GM19438 (cell line): ENCODE data around the gene P2RX4.
"Not testable (repeated sequence)": the region's sequence is repeated elsewhere in the genome, so short reads cannot be mapped to it uniquely, and the experiment has no call there.

Experiments
- ATAC-seq: cut with Tn5 transposase; IDR thresholded peaks from one replicate; pipeline ENCODE4 v1.9.1; 2021; ENCODE audit warnings: low read depth; ENCODE audit not compliant: unreplicated experiment

P2RX4 gene

GRCh38 chr12:121218588-121219352, 8.8 kb downstream of the P2RX4 start:
- no peak for ATAC-seq

DNA sequence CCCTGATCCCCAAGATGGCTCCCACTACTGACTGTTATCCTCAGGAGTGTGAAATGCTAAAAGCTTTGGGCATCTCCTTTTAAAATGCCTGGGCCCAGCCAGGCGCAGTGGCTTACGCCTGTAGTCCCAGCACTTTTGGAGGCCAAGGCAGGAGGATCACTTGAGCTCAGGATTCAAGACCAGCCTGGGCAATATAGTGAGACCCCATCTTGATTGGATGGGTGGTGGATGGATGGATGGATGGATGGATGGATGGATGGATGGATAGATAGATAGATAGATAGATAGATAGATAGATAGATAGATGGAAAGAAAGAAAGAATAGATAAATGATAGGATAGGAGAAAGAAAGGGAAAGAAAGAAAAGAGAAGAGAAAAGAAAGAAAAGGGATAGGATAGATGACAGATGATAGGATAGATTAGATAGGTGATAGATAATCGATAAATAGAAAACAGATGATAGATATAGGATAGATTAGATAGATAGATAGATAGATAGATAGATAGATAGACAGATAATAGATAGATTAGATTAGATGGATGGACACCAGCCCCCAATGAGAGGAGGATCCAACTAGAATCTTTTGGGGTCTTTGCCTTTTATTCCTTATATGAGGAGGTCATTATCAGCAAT, 9.5 kb downstream of the P2RX4 start:
- ATAC-seq, result no peak

DNA sequence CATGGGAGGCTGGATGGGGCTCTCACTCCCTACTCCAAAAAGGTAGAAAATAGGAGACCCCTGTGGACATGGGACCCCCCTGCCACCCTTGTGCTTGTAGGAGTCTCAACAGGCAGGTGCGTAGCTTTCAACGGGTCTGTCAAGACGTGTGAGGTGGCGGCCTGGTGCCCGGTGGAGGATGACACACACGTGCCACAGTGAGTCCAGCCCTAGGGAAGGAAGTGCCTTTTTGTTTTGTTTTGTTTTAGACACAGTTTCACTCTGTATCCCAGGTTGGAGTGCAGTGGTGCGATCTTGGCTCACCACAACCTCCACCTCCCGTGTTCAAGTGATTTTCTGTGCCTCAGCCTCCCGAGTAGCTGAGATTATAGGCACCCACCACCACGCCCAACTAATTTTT, 12.9 kb downstream of the P2RX4 start:
- no peak for ATAC-seq

DNA sequence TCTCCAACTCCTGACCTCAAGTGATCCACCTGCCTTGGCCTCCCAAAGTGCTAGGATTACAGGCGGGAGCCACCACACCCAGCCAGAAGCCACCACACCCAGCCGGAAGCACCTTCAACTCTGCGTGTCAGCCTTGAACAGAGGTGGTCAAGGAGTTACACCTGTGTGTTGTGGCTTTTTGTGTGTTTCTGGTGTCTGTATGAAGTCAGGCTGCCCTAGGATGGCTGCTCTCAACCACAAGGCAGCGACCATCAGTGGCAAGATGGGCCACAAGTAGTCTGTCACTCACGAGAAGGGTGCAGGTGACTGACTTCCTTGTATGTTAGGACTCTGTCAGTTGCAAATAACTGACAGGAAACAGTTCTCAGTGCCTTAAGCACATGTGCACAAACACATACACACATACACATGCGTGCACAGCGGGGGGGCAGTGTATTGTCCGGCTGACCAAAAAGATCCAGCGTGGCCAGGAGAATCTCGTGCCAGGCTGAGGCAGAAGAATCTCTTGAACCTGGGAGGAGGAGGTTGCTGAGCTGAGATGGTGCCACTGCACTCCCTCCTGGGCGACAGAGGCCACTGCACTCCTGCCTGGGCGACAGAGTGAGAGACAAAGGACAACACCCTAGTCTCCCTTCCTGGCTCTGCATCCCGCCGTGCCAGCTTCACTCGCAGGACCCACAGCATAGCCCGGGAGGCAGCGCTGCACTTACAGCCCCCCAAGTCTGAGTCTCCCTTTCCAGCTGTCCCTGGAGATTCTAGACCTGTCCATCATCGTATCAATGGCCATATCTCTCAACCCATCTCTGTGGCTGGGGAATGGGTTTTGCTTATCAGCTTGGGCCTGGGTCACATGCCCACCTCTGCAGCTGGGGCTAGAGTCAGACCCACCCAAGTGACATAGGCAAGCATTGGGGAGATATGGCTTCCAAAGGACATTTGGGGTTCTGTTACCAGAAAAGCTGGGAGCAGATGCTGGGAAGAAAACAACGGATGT, 13.7 kb downstream of the P2RX4 start:
- no peak for ATAC-seq

- ATAC-seq, result no peak
These were observed 14.7 kb downstream of the P2RX4 start for GRCh38 chr12:121224591-121224990.

GRCh38 chr12:121226399-121226798, 16.5 kb downstream of the P2RX4 start:
- no peak for ATAC-seq

DNA sequence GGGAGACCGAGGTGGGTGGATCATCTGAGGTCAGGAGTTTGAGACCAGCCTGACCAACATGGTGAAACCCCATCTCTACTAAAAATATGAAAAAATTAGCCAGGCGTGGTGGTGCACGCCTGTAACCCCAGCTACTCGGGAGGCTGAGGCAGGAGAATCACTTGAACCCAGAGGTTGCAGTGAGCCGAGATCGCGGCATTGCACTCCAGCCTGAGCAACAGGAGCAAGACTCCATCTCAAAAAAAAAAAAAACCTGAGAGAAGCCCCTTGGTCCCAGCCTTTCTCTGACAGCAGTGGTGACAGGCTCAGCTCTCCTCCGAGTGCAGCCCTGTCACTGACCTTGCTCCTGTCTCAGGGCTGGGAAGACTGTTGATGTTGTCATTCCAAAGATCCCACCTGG, 16.9 kb downstream of the P2RX4 start:
- peak; percentile 7 for ATAC-seq

DNA sequence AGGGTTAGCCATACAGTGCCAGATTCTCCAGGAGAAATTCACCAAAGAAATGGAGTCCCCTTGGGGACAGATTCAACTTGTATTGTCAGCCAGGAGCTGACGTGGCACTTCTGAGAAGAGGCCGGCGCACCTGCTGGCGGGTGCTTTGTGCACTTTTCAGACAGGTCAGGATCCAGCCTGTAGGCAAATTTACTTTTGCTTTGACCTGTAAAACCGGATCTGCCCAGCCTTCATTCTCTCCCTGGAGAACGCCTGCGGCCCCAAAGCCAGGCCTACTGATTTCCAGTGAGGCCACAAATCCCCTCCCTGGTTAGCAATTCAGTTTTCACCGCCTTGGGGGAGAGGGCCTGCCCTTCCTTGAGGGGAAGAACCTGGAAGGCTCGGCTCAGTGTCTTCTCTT, 17.4 kb downstream of the P2RX4 start:
- peak; percentile 63 for ATAC-seq

DNA sequence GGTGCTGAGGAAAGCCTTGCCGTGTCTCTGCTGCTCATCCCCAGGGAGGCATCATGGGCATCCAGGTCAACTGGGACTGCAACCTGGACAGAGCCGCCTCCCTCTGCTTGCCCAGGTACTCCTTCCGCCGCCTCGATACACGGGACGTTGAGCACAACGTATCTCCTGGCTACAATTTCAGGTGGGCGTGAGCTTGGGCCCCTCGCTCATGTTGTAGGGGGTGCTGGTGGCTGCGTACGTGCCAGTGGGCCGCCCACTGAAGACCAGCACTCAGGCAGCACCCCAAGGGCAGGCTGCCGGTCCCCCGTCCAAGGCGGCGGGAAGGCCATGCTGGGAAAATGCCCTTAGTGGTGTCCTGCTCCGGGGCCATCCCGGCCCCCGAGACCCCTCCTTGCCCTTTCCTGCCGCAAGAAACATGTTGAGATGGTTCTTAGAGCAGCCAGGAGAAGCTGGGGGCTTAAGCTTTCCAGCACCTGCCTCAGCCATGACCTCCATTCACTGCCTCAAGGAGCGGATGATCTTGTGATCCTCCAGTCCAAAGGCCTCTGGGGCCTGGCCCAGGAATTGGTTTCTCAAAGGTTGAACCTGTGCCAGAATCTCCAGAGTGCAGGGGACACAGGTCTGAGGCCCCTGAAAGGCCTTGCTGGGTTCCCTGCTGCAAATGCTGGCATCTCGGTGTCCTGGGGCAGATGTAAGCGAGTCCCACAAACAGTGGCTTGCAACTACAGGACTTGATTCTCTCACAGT, 19.2 kb downstream of the P2RX4 start:
- no peak for ATAC-seq

GRCh38 chr12:121229826-121230537, 20.1 kb downstream of the P2RX4 start:
- ATAC-seq, result not testable (repeated sequence)

GRCh38 chr12:121230538-121230907, 20.6 kb downstream of the P2RX4 start:
- ATAC-seq, result no peak

GRCh38 chr12:121232163-121232562, 22.2 kb downstream of the P2RX4 start:
- no peak for ATAC-seq

DNA sequence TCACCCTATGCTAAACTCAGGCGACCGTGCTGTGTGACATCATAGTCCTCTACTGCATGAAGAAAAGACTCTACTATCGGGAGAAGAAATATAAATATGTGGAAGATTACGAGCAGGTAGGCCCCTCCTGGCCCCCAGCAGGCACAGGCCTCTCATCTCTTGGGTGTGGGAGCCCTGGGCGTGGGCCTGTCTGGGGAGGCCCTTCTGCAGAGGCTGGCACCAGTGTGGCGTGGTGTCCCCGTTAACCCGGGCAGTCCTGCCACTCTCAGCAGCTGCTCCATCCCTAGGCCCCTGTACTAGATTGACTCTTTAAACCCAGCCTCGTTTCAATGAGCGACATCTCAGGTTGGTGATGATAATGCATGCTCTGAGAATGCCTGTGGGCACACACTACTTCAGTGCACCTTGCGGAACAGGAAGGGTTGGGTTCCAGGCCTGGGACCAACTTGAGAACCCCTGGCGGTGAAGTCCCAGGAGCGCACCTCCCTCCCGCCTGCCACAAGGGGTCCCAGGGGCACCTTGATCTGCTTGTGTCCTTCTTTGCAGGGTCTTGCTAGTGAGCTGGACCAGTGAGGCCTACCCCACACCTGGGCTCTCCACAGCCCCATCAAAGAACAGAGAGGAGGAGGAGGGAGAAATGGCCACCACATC, 23.2 kb downstream of the P2RX4 start:
- ATAC-seq, result no peak

DNA sequence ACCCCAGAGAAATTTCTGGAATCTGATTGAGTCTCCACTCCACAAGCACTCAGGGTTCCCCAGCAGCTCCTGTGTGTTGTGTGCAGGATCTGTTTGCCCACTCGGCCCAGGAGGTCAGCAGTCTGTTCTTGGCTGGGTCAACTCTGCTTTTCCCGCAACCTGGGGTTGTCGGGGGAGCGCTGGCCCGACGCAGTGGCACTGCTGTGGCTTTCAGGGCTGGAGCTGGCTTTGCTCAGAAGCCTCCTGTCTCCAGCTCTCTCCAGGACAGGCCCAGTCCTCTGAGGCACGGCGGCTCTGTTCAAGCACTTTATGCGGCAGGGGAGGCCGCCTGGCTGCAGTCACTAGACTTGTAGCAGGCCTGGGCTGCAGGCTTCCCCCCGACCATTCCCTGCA, 23.7 kb downstream of the P2RX4 start:
- ATAC-seq, result no peak

- no peak for ATAC-seq
These were observed 26.8 kb downstream of the P2RX4 start for GRCh38 chr12:121236776-121237175.

GRCh38 chr12:121237415-121237814, 27.5 kb downstream of the P2RX4 start:
- no peak for ATAC-seq

GRCh38 chr12:121238086-121238485, 28.2 kb downstream of the P2RX4 start:
- ATAC-seq, result no peak

DNA sequence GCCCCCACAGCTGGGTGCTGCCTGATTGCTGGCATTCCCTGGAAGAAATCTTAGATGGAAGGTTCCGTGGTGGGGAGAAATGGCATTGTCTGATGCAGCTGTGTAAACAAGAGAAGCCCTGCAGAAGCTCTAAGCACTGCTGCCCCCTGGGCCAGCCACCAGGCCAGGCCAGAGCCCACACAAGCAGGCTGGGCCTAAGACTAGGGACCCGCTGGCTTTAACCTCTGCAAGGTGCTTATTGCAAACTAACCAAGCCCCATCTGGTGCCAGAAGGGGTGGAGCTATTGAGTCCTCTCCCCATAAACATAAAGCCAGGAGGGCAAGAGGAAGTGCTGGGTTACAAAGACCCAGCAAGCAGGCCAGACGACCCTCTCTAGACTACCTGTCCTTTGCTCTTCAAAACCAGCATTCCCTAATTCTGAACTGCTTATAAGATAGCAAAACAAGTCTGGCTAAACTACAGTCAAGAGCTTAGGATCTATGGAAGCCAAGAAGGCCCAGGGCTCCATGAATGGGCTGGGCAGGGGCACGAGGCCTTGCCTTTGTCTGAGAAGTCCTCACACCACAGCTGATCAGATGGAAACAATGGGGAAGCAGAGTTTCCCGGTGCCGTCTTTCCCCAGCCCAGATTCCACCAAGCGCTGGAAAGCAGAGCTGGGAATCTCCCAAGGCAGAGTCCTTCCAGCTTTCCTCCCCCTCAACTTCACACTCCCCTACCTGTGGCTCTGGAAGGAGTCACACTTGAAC, 28.8 kb downstream of the P2RX4 start:
- ATAC-seq, result no peak
